ENCODE measurements around the gene SLC6A6. TPM values are rescaled to one million over a fixed set of nuclear protein-coding genes. Genes with fewer than 3 reads are reported as not detected.

The SLC6A6 gene
- total RNA-seq, 6 experiments from 2014 or later = 1.5 to 8.2 (median 4.1) TPM

DNA sequence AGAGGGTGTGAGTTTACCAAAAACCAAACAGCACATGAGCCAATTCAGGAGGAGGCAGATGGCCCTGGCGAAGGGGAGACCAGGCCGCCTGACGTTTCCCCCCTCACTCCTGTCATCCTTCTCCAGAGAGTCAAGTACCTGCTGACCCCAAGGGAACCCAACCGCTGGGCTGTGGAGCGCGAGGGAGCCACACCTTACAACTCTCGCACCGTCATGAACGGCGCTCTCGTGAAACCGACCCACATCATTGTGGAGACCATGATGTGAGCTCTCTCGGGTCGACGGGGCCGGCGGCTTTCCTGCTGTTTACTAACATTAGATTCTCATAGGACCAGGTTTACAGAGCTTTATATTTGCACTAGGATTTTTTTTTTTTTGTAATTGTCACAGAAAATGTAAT is 82.3 kb downstream of the SLC6A6 start:
- no peaks in the 10 kb centered on the region for H3K36me3 ChIP-seq
- H3K9me3 ChIP-seq = no peaks in the 10 kb centered on the region
- peak in 1 of 3 donors; percentile 35 for DNase-seq
- intact Hi-C loops (cut with DNase I) = no loop called here
- no peak for TF ChIP-seq POLR2A (IDR thresholded peaks at IDR 0.05)
- TF ChIP-seq, protein P1, sequence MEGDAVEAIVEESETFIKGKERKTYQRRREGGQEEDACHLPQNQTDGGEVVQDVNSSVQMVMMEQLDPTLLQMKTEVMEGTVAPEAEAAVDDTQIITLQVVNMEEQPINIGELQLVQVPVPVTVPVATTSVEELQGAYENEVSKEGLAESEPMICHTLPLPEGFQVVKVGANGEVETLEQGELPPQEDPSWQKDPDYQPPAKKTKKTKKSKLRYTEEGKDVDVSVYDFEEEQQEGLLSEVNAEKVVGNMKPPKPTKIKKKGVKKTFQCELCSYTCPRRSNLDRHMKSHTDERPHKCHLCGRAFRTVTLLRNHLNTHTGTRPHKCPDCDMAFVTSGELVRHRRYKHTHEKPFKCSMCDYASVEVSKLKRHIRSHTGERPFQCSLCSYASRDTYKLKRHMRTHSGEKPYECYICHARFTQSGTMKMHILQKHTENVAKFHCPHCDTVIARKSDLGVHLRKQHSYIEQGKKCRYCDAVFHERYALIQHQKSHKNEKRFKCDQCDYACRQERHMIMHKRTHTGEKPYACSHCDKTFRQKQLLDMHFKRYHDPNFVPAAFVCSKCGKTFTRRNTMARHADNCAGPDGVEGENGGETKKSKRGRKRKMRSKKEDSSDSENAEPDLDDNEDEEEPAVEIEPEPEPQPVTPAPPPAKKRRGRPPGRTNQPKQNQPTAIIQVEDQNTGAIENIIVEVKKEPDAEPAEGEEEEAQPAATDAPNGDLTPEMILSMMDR (IDR thresholded peaks at IDR 0.05) = no peak
- no peak overlapping the region for H3K27ac ChIP-seq
- 74% methylated on average over 11 of the region's 17 CpGs for WGBS (ENCODE audit: insufficient coverage, low coverage, low lambda C conversion rate, missing lambda C conversion rate)
- H3K4me1 ChIP-seq = no peaks in the 10 kb centered on the region
- no peak for ATAC-seq
- no peaks in the 10 kb centered on the region for H3K27me3 ChIP-seq
- no peak overlapping the region for H3K4me3 ChIP-seq

DNA sequence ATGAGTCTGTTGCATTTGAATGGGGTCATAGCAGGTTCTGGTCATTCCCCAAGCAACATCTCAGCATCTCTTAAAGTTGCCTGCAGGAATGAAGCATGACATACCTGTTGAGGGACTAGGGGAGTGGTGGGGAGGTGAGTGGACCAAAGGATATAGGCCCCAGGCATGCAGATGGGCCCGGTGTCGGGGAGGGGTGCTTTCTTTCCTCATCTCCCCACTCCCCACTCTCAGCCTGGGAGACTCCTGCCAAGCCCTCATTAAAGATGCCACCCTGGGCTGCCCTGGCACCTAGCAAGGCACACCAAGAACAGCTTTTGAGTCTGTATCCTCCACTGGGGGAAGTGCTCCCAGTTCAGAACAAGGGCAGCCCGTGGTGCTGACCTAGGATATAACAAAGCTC is 83.6 kb downstream of the SLC6A6 start:
- WGBS (ENCODE audit: insufficient coverage, low coverage, low lambda C conversion rate, missing lambda C conversion rate) = no CpG with 5 or more reads among the region's 3 CpGs
- no peak overlapping the region for H3K27ac ChIP-seq

DNA sequence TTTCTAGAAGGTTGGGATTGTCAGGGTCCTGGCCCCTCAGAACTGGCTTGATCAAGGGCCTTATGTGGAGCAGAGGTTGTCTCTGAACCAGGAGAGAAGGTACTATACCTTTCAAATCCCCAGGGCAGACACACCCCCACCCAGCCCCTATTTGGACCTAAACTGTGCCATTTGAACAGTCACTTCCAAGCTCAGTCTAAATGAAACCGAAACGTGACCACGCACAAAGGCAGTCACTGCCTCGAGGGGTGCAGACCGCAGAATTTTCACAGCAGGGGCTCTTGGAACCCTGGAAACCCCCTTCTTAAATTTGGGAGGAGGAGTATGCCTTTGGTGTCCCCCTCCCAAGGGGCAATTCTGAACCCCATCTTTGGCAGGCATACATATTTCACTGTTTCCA is 84.1 kb downstream of the SLC6A6 start:
- Histone ChIP-seq H3K27ac (no peak overlapping the region), H3K36me3 (no peaks in the 10 kb centered on the region), H3K4me1 (no peaks in the 10 kb centered on the region), H3K4me3 (no peak overlapping the region), H3K27me3 (no peaks in the 10 kb centered on the region), H3K9me3 (no peaks in the 10 kb centered on the region)
- no peak for ATAC-seq
- WGBS (ENCODE audit: insufficient coverage, low coverage, low lambda C conversion rate, missing lambda C conversion rate) = 96% methylated on average over 4 of the region's 5 CpGs
- DNase-seq = peak in 1 of 3 donors; percentile 22
- TF ChIP-seq POLR2A (IDR thresholded peaks at IDR 0.05) = no peak
- TF ChIP-seq, protein P1 (IDR thresholded peaks at IDR 0.05) = no peak
- intact Hi-C loops (cut with DNase I) = no loop called here

More for the DNA sequence above, 83.6 kb downstream of the SLC6A6 start:
- ATAC-seq = no peak
- Histone ChIP-seq H3K4me1 (no peaks in the 10 kb centered on the region), H3K27me3 (no peaks in the 10 kb centered on the region), H3K36me3 (no peaks in the 10 kb centered on the region), H3K9me3 (no peaks in the 10 kb centered on the region), H3K4me3 (no peak overlapping the region)
- peak in 1 of 3 donors; percentile 35 for DNase-seq
- TF ChIP-seq POLR2A (IDR thresholded peaks at IDR 0.05) = no peak
- TF ChIP-seq, protein P1 (IDR thresholded peaks at IDR 0.05) = no peak
- intact Hi-C loops (cut with DNase I) = no loop called here

DNA sequence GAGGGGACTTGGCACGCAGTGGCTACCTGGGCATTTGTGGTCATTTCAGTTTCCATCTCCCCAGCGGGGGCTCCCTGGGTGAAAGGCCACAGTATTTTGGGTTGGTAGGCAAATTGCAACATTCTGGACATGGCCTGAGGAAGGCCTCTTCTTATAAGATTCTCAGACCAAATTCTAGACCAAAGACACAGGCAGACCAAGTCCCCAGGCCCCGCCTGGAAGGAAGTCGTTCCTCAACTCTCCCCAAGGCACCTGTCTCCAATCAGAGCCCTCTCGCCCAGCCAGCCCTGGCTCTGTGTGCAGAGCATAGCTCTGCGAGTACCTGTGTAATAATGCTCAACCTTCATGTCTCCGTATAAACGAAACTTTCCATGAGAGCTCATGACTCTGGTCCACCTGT is 84.7 kb downstream of the SLC6A6 start:
- ATAC-seq = no peak
- Histone ChIP-seq H3K27ac (no peak overlapping the region), H3K27me3 (no peaks in the 10 kb centered on the region), H3K4me1 (no peaks in the 10 kb centered on the region), H3K4me3 (no peak overlapping the region), H3K36me3 (no peaks in the 10 kb centered on the region), H3K9me3 (no peaks in the 10 kb centered on the region)
- TF ChIP-seq, protein P1 (IDR thresholded peaks at IDR 0.05) = no peak
- no peak for TF ChIP-seq POLR2A (IDR thresholded peaks at IDR 0.05)
- intact Hi-C loops (cut with DNase I) = no loop called here
- WGBS (ENCODE audit: insufficient coverage, low coverage, low lambda C conversion rate, missing lambda C conversion rate) = 94% methylated on average over 5 of the region's 8 CpGs
- DNase-seq = peak in 1 of 3 donors; percentile 21

DNA sequence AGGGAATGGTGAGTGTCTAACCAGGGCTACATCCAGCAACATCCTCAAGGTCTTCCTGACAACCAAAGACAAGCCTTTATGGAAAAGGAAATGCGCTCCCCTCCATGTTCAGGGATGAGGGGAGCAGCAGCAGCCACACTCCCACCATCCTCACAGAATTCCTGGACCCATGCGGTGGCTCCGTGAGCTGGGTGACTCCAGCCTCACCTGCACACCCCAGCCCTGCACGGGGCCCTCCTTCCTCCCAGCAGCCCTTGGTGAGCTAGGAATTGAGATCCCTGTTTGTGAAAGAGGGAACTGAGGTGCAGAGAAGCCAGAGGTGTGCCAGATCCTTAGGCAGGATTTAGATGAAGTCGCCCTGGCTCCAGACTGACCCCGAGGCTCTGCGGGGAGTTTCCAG is 85.4 kb downstream of the SLC6A6 start:
- Histone ChIP-seq H3K4me1 (no peaks in the 10 kb centered on the region), H3K9me3 (no peaks in the 10 kb centered on the region), H3K4me3 (no peak overlapping the region), H3K36me3 (no peaks in the 10 kb centered on the region), H3K27ac (no peak overlapping the region), H3K27me3 (no peaks in the 10 kb centered on the region)
- TF ChIP-seq POLR2A (IDR thresholded peaks at IDR 0.05) = no peak
- TF ChIP-seq, protein P1 (IDR thresholded peaks at IDR 0.05) = no peak
- ATAC-seq (no peak), DNase-seq (no peak)
- WGBS (ENCODE audit: insufficient coverage, low coverage, low lambda C conversion rate, missing lambda C conversion rate) = 60% methylated on average over 1 of the region's 7 CpGs
- intact Hi-C loops (cut with DNase I) = no loop called here
